ENCODE measurements around the gene AP1B1.
"Not testable (repeated sequence)": the region's sequence is repeated elsewhere in the genome, so short reads cannot be mapped to it uniquely, and the experiment has no call there.

The AP1B1 gene

GRCh38 chr22:29387921-29388758 is at the start of gene AP1B1:
Gene AP1B1, minus strand, starts transcription at chr22:29388570. Its CDS starts 21,327 bp downstream, at chr22:29367243.
- DNase-seq, result peak; percentile 89

DNA sequence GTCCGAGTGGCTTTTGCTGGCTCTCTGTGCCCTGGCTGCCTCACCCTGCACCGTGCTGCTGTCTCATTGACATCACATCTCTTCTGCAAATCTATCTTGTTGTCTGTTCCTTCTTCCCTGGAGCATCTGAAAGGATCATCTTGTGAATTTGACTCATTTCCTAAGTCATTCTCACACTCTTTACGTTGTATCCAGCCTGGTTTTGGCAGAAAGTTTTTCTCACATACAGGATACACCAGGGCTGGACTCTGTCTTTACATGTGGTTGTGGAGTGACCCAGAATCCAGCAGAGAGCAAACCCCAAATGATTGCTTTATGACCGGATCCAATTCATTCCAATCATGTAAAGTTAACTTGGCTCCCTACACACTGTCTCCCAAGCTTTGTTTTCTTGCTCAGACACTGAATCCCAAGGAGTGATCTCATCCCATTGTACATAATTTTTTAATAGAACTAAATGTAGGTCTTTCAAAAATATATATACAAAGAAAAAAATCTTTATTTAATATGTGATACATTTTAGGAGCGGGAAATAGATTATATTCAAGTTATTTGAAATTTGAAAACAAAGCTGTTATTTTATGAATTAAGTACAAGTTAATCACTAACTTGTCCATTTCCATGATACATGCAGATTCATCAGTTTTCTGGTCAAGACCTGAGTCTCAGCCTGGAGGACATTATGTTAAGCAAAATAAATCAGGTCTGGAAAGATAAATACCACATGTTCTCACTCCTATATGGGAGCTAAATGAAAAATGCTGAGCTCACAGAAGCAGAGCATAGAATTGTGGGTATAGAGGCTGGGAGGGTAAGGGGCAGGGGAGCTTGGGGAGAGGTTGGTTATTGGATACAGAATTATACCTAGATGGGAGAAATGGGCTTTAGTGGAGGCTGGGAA is 47.1 kb upstream of the AP1B1 start:
- no peak for DNase-seq

GRCh38 chr22:29434288-29434687 is 45.9 kb upstream of the AP1B1 start:
- no peak for DNase-seq

- DNase-seq, result no peak
Measured at GRCh38 chr22:29433856-29434255, 45.5 kb upstream of the AP1B1 start.

DNA sequence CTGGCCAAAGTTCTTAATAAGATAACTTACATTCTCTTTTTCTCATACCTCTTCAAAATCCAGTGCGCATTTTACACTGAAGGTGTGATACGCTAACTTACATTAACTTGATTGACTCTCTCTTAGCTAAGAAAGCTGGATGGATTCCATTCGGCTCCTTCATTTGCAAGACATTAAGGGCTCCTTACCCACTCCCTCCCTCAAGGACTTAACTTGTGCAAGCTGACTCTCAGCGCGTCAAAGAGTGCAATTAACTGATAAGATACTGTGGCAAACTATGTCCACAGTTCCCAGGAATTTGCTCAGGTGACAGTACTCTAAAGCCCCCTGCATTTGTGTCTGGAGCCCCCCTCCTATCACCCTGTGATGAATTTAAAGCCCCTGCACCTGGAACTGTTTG is 43.6 kb upstream of the AP1B1 start:
- no peak for DNase-seq

DNA sequence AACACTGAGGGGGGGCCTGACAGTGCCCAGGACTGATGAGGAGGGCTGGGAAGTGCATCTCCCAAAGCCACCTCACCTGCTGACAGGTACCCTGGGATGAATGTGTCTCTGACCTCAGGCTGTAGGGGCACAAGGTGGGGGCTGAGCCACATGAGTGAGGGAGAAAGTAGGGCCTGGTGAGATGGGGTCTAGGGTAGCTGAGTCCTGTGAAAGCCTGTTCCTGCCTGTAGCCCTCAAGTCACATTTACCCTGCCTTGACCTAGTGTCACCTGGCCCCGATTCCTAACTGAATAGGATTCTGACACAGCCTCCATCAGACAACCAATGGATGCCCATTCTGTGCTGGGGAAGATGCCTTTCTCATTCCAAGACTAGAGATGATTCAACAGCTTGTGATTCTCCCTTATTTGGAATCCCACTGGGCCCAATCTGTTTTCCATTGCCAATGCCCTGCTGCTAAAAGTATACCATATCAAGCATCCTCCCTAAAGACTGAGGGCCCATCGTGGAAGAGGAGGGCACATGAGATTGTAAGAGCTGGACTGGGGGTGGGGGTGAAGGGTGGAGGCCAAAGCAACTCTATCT is 38.9 kb upstream of the AP1B1 start:
- no peak for DNase-seq

DNA sequence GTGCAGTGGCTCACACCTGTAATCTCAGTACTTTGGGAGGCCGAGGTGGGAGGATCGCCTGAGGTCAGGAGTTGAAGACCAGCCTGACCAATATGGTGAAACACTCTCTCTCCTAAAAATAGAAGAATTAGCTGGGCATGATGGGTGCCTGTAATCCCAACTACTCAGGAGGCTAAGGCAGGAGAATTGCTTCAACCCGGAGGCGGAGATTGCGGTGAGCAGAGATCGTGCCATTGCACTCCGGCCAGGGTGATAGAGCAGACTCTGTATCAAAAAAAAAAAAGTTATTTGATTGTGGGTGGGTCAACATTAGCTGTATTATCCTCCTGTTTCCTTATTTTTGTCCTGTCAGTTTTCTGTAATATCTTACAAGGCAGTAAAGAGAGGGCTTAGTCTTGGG is 38.1 kb upstream of the AP1B1 start:
- DNase-seq, result no peak

DNA sequence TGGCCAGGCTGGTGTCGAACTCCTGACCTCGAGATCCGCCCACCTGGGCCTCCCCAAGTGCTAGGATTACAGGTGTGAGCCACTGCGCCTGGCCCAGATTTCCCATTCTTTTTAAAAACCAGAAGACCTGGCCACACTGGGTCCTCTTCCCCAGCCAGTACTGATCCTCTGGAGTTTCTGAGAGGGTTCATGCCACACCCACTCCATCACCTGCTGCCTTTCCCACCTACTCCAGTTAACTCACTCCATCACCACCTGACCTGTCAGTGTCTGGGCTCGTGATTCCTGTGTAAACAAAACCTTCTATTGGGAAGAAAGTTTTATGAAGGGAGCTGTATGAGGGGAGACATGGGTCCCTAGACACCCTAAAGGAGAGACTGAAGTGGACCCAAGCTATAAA is 30.3 kb upstream of the AP1B1 start:
- not testable (repeated sequence) for DNase-seq

DNA sequence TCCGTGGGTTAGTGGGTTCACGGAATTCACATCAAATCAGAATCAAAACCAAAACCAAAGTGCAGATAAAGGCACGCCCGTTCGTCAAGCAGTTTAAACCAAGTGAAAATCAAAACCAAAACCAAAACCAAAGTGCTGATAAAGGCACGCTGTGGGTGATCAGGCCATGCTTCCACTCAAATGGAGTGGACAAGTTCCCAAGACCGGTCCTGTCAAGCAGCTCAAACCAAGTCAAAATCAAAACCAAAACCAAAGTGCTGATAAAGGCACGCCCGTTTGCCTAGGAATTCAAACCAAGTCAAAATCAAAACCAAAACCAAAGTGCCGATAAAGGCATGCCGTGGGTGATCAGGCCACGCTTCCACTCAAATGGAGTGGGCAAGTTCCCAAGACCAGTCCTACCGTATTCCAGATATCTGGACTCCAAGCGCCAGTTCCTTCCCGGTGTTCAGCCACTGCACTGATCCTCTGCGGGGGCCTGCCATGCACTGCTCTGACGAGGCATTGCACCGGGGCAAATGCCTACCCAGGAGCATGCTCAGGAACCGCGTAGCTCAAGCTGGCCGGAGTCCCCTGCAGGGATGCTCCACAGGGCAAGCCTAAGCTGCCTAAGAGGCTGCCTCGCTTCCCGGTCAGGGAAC is 26.7 kb upstream of the AP1B1 start:
- DNase-seq, result not testable (repeated sequence)

DNA sequence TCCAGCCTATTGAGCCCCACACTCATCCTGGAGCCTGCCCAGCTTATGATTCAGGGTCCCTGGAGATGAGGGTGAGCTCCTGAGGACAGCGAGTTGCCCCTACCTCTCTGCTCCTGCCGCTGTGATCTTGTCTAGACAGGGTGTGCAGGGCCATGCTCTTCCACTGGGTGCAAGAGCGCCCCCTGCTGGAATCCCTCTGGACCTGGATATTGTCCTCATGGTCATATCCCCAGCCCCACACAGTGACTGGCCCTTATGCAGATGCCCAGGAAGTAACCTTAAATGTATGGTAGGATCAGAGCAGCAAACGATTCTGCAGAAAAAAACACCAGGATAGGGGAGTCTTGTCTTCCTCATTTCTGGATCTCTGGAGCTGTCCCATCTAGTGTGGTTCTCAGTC is 24.4 kb upstream of the AP1B1 start:
- DNase-seq, result not testable (repeated sequence)

- DNase-seq, result not testable (repeated sequence)
Measured at GRCh38 chr22:29411569-29412211, 23.3 kb upstream of the AP1B1 start.

GRCh38 chr22:29408940-29409339 is 20.6 kb upstream of the AP1B1 start:
- no peak for DNase-seq

DNA sequence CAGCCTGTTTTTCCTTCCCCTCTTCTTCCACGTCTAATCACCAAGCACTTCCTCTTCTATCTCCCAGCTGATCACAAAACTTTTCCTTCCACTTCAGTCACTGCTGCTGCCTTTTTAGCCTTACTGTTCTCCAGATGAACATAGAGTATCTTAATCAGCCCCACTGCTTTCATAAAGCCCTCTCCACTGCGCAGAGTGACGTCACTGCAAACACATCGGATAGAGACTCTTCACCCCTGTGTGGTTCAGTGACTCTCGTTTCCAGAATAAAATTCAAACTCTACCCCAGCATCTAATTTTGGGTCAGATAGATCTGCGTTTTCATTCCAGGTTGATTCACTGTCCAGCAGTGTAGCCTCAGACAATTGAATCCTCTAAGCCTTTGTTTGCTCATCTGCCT is 13.2 kb upstream of the AP1B1 start:
- not testable (repeated sequence) for DNase-seq

GRCh38 chr22:29400576-29400975 is 12.2 kb upstream of the AP1B1 start:
- DNase-seq, result no peak

GRCh38 chr22:29397791-29398190 is 9.4 kb upstream of the AP1B1 start:
- DNase-seq, result no peak

DNA sequence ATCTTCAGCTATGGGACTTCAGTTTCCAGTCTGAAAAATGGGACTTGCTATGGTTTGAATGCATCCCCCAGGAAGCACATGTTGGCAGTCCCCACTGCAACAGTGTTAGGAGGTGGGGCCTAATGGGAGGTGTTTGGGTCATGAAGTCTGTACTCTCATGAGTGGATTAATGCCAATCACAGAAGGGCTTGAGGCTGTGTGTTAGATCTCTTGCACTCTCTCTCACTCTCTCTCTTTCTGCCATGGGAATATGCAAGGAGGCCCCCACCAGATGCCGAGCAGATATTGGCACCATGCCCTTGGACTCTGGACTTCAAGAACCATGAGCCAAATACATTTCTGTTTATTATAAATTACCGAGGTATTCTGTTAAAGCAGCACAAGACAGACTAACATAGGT is 7.8 kb upstream of the AP1B1 start:
- no peak for DNase-seq

DNA sequence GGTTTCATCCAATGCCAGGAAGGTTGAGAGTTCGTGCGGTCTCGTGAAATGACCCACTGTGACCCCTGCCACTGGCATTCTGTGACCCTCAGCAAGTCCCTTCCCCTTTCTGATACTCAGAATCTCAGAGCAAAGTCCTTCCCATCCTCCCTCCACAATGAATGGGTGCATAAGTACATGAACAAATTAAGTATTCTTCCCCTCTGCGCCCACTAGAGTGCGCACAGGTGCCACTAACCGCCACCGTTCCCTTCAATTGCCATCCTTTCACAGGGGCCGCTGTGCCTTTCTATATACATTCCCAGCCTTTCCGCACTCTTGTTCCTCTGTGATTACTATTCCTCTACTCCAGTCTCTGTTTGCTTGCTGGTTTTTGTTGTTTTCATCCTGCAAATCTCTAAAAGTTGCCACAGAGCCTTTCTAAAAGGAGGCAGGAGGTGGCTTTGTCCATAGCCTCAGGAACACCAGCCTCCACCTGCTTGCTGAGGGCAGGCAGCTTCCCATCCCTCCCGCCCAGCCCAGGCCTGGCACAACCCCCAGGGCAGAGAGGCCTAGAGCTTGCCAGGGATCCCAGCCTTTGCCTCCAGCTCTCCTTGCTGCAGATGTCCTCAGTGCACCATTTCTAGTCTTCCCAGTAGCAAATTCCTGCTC is 6.7 kb upstream of the AP1B1 start:
- peak; percentile 12 for DNase-seq

DNA sequence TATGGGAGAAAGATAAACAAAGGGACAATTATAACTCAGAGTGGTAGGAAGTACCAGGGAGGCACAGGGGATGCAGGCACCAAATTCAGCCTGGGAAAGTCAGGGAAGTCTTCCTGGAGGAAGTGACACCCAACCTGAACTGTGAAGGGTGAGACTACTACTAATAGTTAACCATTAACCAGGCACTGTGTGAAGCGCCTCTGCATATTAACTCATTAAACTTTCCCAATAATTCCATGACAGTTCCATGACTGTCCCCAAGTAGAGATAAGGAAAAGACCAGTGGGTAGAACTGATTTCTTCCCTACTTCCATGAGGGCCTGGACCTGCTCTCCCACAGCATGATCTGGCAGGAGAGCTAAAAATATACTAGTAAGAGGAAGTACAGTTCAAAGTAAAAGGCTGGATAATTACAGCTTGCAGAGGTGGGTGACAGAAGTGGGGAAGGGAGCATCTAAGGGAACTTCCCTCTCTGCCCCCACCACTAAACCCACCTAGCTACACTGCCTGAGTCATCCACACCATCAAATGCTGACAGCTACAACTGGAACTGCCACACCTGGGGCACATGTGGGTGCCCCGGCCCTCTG is 4.7 kb upstream of the AP1B1 start:
- no peak for DNase-seq

DNA sequence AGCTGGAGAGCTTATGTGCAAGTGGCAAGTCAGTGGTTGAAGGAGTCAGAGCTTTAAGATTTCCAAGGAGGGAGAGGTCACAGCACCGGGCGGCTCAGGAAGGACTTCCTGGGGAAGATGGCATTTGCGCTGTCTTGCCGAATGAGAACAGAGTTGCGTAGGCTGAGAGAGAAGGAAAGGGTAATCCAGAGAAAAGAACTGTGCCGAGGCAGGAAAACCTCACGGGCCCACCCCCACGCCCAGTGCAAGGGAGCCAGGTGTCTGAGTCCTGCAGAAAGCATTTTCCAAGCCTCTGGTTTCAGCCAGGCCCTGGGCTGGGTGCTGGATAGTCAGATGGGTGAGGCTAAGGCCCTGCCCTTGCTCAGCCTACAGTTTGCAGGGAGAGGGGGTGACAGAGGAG is 3.2 kb upstream of the AP1B1 start:
- DNase-seq, result no peak

- DNase-seq, result no peak
Measured at GRCh38 chr22:29390270-29390669, 1.9 kb upstream of the AP1B1 start.

DNA sequence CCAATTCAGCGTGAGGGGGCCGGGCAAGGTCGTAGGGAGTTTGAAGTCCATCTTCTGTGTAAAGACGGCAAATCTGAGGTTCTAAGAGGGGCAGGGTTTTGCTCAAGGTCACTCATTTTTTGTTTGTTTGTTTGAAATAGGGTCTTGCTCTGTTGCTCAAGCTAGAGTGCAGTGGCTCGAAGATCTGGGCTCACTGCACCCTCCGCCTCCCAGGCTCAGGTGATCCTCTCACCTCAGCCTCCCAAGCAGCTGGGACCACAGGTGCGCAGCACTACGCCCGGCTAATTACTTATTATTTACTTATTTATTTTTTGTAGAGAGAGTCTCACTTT is 355 bp upstream of the AP1B1 start:
- DNase-seq, result no peak

DNA sequence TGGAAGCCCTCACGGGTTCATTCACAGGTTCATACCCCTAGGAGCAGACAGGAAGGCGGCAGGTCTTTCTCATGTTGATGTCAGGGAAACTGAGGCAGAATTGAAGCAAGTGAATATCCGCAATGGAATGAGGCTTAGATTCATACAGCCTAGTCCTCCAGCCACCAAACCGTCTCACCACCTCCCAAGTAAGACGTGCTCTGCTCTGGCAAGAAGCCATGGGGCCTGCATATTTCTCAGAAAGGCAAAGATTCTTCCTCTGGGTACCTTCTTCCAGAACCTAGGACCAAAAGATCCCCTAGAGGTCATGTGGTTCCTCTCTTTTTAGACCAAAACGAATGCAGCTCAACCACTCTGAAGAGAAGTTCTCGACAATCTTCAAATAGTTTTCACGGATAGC is 1.7 kb downstream of the AP1B1 start:
- no peak for DNase-seq
